ENCODE data around the gene LTBP4. TPM values are rescaled to one million over a fixed set of nuclear protein-coding genes. Genes with fewer than 3 reads are reported as not detected.

The LTBP4 gene
- total and polyA plus RNA-seq, 2 of the 13 experiments (the other 11 are each of a cell fraction or from before 2014, with no cell fraction given), result 0.86 to 2.3 TPM

DNA sequence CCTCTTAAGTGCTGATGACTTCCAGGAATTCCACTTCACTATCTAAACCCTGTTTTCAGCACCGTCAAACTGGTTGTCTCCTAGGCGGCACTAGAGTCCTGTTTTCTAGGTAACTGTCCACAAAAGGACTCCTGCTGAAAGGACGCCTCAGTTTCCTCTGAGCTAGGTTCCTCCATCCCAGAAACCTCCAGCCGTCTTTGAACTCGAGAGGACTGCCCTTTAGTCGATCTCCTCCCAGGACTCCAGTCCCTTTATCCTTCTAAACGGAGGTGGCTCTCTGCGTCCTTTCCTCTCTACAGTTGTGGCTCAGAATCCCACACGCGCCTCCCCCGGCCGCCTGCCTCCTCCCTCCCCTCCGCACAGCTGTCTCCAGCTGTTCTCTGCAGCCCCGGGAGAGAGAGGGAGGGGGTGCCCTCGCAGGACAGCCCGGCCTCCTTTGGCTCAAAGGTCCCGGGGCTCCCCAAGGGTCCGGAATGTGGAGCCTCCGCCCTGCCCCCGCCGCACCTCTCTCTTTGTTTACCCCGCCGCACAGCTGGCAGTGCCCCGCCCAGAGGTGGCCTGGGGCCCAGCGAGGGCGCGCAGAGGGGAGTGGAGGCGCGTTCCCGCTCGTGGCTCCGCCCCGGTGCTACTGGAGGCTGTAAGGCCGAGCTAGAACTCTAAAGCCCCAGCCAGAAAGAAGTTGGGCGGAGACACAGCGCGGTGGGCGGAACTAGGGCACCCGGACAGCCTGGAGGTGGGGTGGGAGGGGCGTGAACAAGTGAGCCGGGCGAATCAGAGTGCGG lies 2.4 kb downstream of the LTBP4 start (continued):
- TF ChIP-seq, protein P1, sequence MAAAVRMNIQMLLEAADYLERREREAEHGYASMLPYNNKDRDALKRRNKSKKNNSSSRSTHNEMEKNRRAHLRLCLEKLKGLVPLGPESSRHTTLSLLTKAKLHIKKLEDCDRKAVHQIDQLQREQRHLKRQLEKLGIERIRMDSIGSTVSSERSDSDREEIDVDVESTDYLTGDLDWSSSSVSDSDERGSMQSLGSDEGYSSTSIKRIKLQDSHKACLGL (CRISPR knock-in tag; IDR thresholded peaks at IDR 0.05), result no peak
- TF ChIP-seq, protein P2, sequence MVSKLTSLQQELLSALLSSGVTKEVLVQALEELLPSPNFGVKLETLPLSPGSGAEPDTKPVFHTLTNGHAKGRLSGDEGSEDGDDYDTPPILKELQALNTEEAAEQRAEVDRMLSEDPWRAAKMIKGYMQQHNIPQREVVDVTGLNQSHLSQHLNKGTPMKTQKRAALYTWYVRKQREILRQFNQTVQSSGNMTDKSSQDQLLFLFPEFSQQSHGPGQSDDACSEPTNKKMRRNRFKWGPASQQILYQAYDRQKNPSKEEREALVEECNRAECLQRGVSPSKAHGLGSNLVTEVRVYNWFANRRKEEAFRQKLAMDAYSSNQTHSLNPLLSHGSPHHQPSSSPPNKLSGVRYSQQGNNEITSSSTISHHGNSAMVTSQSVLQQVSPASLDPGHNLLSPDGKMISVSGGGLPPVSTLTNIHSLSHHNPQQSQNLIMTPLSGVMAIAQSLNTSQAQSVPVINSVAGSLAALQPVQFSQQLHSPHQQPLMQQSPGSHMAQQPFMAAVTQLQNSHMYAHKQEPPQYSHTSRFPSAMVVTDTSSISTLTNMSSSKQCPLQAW (CRISPR knock-in tag; IDR thresholded peaks at IDR 0.05), result peak; percentile 98
- TF ChIP-seq ZNF160 (CRISPR knock-in tag; IDR thresholded peaks at IDR 0.05) (0 out of 2 replicates have a peak, but pooled peaks have one; percentile 48), FOXA1 (IDR thresholded peaks at IDR 0.05) (peak; percentile 39; the same call in 1 of the 2 replicates), FOXA1 (CRISPR knock-in tag; IDR thresholded peaks at IDR 0.05) (peak; percentile 99), ETV6 (CRISPR knock-in tag; conservative IDR thresholded peaks at IDR 0.05) (0 out of 2 replicates have a peak, but pooled peaks have one; percentile 60), SRSF4 (IDR thresholded peaks at IDR 0.05; ENCODE audit: low read depth, low read length, poor library complexity, severe bottlenecking) (no peak), ZNF260 (CRISPR knock-in tag; IDR thresholded peaks at IDR 0.05; ENCODE audit: borderline replicate concordance, low read depth) (no peak), ZNF337 (CRISPR knock-in tag; IDR thresholded peaks at IDR 0.05; ENCODE audit: borderline replicate concordance, low read depth) (no peak), ADNP (CRISPR knock-in tag; IDR thresholded peaks at IDR 0.05) (no peak), ZNF431 (CRISPR knock-in tag; IDR thresholded peaks at IDR 0.05; ENCODE audit: borderline replicate concordance, low read depth) (peak; percentile 55; the same call in 1 of the 2 replicates), SP140L (CRISPR knock-in tag; IDR thresholded peaks at IDR 0.05; ENCODE audit: borderline replicate concordance) (no peak; the same call in 1 of the 2 replicates), NFE2 (CRISPR knock-in tag; IDR thresholded peaks at IDR 0.05) (no peak), ZNF333 (CRISPR knock-in tag; IDR thresholded peaks at IDR 0.05; ENCODE audit: borderline replicate concordance) (peak; percentile 80; the same call in 1 of the 2 replicates), SSRP1 (CRISPR knock-in tag; IDR thresholded peaks at IDR 0.05) (no peak), STAG1 (CRISPR knock-in tag; IDR thresholded peaks at IDR 0.05) (no peak; the same call in 1 of the 2 replicates), SMAD3 (CRISPR knock-in tag; IDR thresholded peaks at IDR 0.05) (0 out of 2 replicates have a peak, but pooled peaks have one; percentile 19)
- TF ChIP-seq, protein P3, sequence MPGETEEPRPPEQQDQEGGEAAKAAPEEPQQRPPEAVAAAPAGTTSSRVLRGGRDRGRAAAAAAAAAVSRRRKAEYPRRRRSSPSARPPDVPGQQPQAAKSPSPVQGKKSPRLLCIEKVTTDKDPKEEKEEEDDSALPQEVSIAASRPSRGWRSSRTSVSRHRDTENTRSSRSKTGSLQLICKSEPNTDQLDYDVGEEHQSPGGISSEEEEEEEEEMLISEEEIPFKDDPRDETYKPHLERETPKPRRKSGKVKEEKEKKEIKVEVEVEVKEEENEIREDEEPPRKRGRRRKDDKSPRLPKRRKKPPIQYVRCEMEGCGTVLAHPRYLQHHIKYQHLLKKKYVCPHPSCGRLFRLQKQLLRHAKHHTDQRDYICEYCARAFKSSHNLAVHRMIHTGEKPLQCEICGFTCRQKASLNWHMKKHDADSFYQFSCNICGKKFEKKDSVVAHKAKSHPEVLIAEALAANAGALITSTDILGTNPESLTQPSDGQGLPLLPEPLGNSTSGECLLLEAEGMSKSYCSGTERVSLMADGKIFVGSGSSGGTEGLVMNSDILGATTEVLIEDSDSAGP (CRISPR knock-in tag; IDR thresholded peaks at IDR 0.05; ENCODE audit: borderline replicate concordance), result peak; percentile 89; the same call in 1 of the 2 replicates
- TF ChIP-seq, protein P4, sequence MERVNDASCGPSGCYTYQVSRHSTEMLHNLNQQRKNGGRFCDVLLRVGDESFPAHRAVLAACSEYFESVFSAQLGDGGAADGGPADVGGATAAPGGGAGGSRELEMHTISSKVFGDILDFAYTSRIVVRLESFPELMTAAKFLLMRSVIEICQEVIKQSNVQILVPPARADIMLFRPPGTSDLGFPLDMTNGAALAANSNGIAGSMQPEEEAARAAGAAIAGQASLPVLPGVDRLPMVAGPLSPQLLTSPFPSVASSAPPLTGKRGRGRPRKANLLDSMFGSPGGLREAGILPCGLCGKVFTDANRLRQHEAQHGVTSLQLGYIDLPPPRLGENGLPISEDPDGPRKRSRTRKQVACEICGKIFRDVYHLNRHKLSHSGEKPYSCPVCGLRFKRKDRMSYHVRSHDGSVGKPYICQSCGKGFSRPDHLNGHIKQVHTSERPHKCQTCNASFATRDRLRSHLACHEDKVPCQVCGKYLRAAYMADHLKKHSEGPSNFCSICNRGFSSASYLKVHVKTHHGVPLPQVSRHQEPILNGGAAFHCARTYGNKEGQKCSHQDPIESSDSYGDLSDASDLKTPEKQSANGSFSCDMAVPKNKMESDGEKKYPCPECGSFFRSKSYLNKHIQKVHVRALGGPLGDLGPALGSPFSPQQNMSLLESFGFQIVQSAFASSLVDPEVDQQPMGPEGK (CRISPR knock-in tag; IDR thresholded peaks at IDR 0.05), result peak; percentile 98
- TF ChIP-seq, protein P5, sequence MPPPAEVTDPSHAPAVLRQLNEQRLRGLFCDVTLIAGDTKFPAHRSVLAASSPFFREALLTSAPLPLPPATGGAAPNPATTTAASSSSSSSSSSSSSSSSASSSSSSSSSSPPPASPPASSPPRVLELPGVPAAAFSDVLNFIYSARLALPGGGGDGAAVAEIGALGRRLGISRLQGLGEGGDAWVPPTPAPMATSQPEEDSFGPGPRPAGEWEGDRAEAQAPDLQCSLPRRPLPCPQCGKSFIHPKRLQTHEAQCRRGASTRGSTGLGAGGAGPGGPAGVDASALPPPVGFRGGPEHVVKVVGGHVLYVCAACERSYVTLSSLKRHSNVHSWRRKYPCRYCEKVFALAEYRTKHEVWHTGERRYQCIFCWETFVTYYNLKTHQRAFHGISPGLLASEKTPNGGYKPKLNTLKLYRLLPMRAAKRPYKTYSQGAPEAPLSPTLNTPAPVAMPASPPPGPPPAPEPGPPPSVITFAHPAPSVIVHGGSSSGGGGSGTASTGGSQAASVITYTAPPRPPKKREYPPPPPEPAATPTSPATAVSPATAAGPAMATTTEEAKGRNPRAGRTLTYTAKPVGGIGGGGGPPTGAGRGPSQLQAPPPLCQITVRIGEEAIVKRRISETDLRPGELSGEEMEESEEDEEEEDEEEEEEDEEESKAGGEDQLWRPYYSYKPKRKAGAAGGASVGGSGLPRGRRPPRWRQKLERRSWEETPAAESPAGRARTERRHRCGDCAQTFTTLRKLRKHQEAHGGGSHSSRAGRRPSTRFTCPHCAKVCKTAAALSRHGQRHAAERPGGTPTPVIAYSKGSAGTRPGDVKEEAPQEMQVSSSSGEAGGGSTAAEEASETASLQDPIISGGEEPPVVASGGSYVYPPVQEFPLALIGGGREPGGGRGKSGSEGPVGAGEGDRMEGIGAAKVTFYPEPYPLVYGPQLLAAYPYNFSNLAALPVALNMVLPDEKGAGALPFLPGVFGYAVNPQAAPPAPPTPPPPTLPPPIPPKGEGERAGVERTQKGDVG (CRISPR knock-in tag; IDR thresholded peaks at IDR 0.05; ENCODE audit: borderline replicate concordance), result 0 out of 2 replicates have a peak, but pooled peaks have one; percentile 61

Measured in HepG2 (cell line).